OCI-LY1 (cell line): Measurements from ENCODE around the gene MRAS.

ENCODE experiments used
- CTCF ChIP-seq: fragments of 200-600 bp; sonication (generic), shearing (Covaris generic); IDR thresholded peaks from 2 replicates; pipeline ENCODE4 v1.5.1; 2017; ENCODE audit warnings: mild to moderate bottlenecking, antibody characterized with exemption, low read length, moderate library complexity, mixed read lengths
- EZH2 ChIP-seq: fragments of 200-600 bp; sonication (generic), shearing (Covaris generic); IDR thresholded peaks from 2 replicates; pipeline ENCODE4 v1.8.0; 2017; ENCODE audit warnings: borderline replicate concordance, mixed run types, mild to moderate bottlenecking, antibody characterized with exemption, low read length, moderate library complexity, mixed read lengths

GRCh38 chr3:138373087-138373735 lies 24.8 kb downstream of the MRAS start:
- TF ChIP-seq CTCF (no peak), EZH2 (no peak)
